Measurements from ENCODE around the gene SOX11.

- TF ChIP-seq CTCF (IDR thresholded peaks at IDR 0.05) (no peak), ZFX (IDR thresholded peaks at IDR 0.05; ENCODE audit: borderline replicate concordance) (no peak)
These were observed 32.9 kb downstream of the SOX11 start for GRCh38 chr2:5725072-5725471.
